ENCODE results near the gene ZNF284. TPM values are rescaled to one million over a fixed set of nuclear protein-coding genes. Genes with fewer than 3 reads are reported as not detected.

ZNF284 gene
- total and polyA plus RNA-seq, 2 donors (not counting 1 experiment from before 2014, with no cell fraction given) = 2.1 to 3.3 TPM

DNA sequence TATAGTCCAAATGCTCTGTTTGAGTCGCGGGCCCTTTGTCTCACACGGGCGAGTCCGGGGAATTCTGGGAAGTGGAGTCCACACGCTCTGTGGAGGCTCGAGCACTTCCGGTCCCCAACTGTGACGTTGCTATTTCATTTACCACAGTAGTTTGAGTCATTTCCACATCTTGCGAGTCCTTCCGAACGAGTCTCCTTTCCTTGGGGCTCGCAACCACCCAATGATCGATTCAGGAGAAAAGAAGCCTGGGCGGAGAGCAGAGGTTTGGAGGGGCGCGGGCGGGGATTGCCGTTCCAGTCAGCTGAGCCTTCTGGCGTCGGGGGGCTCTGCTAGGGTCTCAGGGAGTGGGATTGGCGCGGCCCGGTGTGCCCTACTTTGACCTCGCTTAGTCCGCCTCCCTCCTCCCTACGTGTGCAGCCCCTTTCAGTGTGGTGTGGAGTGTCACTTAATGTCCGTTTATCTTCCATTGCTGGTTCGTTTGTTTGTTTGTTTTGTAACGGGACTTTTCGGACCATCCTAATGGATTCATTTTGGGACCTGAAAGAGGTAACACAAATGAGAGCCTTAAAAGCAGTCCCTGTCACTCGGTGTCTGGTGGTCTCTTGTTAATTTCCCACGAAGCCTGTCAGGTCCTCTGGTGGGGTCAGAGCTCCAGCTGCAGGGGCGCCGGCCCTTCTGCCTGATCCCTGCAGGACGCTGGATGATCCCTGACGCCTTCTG, 46.6 kb upstream of the ZNF284 start, which contains the start of gene ZNF222:
Gene ZNF222 (plus strand): TSS at position 163 of the 720 bp plus-strand sequence. CDS start 58 bp downstream, at position 221.
- Histone ChIP-seq H3K4me2 (replicated peaks; ENCODE audit: low read depth, low read length, poor library complexity, severe bottlenecking) (peak within 1 kb of the TSS; percentile 96), H3K4me3 (ENCODE audit: control extremely low read depth in 1 of 5, extremely low read depth in 1 of 5, insufficient read depth in 1 of 5, low read depth in 2 of 5, low read length in 4 of 5) (peak within 1 kb of the TSS; percentile 72 to 98 (median 84)), H3K9ac (ENCODE audit: low read length) (peak within 1 kb of the TSS; percentile 95), H3K4me1 (ENCODE audit: control insufficient read depth in 2 of 2, insufficient read depth in 2 of 2, low read length in 2 of 2) (peaks cover 11 to 13% of the 10 kb centered on the region in 2 donors), H4K20me1 (ENCODE audit: control insufficient read depth, insufficient read depth, low read length, poor library complexity, severe bottlenecking) (no peaks in the 10 kb centered on the region), H3K79me2 (ENCODE audit: control insufficient read depth, insufficient read depth, low read length) (peaks cover 6% of the 10 kb centered on the region), H3K27me3 (replicated peaks in 1 of 4; ENCODE audit: control extremely low read depth in 1 of 4, control insufficient read depth in 3 of 4, insufficient read depth in 4 of 4, low read length in 3 of 4) (no peaks in the 10 kb centered on the region), H3K9me3 (ENCODE audit: control extremely low read depth in 1 of 3, control insufficient read depth in 2 of 3, insufficient read depth in 1 of 3, low read length in 2 of 3) (peaks cover 3 to 26% (median 13%) of the 10 kb centered on the region in 3 donors), H2AFZ (ENCODE audit: insufficient read depth, low read depth, low read length, poor library complexity, severe bottlenecking) (peak within 1 kb of the TSS; percentile 98), H3K27ac (ENCODE audit: low read length in 2 of 2) (peak within 1 kb of the TSS; percentile 38 to 66), H3K36me3 (replicated peaks in 1 of 2; ENCODE audit: control extremely low read depth in 1 of 2, control insufficient read depth in 1 of 2, extremely low read depth in 1 of 2, insufficient read depth in 2 of 2, low read length in 1 of 2) (peaks cover 20 to 36% of the 10 kb centered on the region in 2 experiments)
- intact Hi-C loops (cut with micrococcal nuclease) = loop anchor here (1.0 kb wide), 7 partner anchors 23 to 198 kb away; partner anchors contain the start of genes ZNF224, ZNF225, ZNF226 and ZNF230
- ChIA-PET POLR2A (interaction anchor here (0.8 kb wide), 1 partner anchor 22 kb away, joined by 3 read pairs; the partner anchor contains the start of gene ZNF230), CTCF (interaction anchor here (1.0 kb wide), 1 partner anchor 25 kb away, joined by 3 read pairs; no protein-coding TSS in a partner anchor)
- Mint-ChIP-seq H3K27ac (peak within 1 kb of the TSS; percentile 88), H3K9me3 (ENCODE audit: insufficient read depth) (peaks cover 10% of the 10 kb centered on the region), H3K4me3 (peak within 1 kb of the TSS; percentile 96), H3K27me3 (peaks cover 8% of the 10 kb centered on the region), H3K4me1 (peaks cover 19% of the 10 kb centered on the region)
- TF ChIP-seq EZH2 (IDR thresholded peaks at IDR 0.05; ENCODE audit: borderline replicate concordance, insufficient read depth, low read depth, low read length, poor library complexity, severe bottlenecking) = no peak
- TF ChIP-seq, protein P1, sequence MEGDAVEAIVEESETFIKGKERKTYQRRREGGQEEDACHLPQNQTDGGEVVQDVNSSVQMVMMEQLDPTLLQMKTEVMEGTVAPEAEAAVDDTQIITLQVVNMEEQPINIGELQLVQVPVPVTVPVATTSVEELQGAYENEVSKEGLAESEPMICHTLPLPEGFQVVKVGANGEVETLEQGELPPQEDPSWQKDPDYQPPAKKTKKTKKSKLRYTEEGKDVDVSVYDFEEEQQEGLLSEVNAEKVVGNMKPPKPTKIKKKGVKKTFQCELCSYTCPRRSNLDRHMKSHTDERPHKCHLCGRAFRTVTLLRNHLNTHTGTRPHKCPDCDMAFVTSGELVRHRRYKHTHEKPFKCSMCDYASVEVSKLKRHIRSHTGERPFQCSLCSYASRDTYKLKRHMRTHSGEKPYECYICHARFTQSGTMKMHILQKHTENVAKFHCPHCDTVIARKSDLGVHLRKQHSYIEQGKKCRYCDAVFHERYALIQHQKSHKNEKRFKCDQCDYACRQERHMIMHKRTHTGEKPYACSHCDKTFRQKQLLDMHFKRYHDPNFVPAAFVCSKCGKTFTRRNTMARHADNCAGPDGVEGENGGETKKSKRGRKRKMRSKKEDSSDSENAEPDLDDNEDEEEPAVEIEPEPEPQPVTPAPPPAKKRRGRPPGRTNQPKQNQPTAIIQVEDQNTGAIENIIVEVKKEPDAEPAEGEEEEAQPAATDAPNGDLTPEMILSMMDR (IDR thresholded peaks at IDR 0.05) = no peak
- DNase-seq = peak; percentile 83
- WGBS (ENCODE audit: insufficient coverage) = 9% methylated on average over 22 of the region's 37 CpGs
- peak; percentile 97 for ATAC-seq (ENCODE audit: low read depth)

DNA sequence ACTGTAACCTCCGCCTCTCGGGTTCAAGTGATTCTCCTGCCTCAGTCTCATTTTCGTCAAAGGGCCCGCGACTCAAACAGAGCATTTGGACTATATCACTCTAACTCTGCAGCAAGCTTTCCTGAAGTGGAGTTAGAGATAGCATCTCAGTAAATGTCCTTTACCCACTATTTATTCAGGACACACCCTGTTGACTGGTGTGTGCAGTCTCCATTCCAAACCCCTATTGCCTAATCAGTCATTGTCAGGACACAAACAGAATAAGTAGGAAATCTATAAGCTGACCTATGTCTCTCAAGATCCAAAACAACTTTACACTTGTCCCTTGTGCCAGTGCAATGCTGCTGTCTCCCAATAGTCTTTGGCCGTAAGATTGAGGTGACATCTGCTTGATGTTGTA, 45.3 kb upstream of the ZNF284 start:
- TF ChIP-seq, protein P1 (IDR thresholded peaks at IDR 0.05) = no peak
- TF ChIP-seq EZH2 (IDR thresholded peaks at IDR 0.05; ENCODE audit: borderline replicate concordance, insufficient read depth, low read depth, low read length, poor library complexity, severe bottlenecking) = no peak
- H3K27me3 Mint-ChIP-seq = peaks cover 3% of the 10 kb centered on the region
- no peak for ATAC-seq (ENCODE audit: low read depth)
- Histone ChIP-seq H3K36me3 (replicated peaks in 1 of 2; ENCODE audit: control extremely low read depth in 1 of 2, control insufficient read depth in 1 of 2, extremely low read depth in 1 of 2, insufficient read depth in 2 of 2, low read length in 1 of 2) (peaks cover 25 to 48% of the 10 kb centered on the region in 2 experiments), H3K79me2 (ENCODE audit: control insufficient read depth, insufficient read depth, low read length) (peaks cover 6% of the 10 kb centered on the region), H3K27me3 (replicated peaks in 1 of 4; ENCODE audit: control extremely low read depth in 1 of 4, control insufficient read depth in 3 of 4, insufficient read depth in 4 of 4, low read length in 3 of 4) (no peaks in the 10 kb centered on the region), H2AFZ (ENCODE audit: insufficient read depth, low read depth, low read length, poor library complexity, severe bottlenecking) (no peak overlapping the region), H3K27ac (ENCODE audit: low read length in 2 of 2) (no peak overlapping the region), H3K9me3 (ENCODE audit: control extremely low read depth in 1 of 3, control insufficient read depth in 2 of 3, insufficient read depth in 1 of 3, low read length in 2 of 3) (peaks cover 11 to 37% (median 19%) of the 10 kb centered on the region in 3 donors), H3K4me2 (replicated peaks; ENCODE audit: low read depth, low read length, poor library complexity, severe bottlenecking) (no peak overlapping the region), H3K4me3 (ENCODE audit: control extremely low read depth in 1 of 5, extremely low read depth in 1 of 5, insufficient read depth in 1 of 5, low read depth in 2 of 5, low read length in 4 of 5) (no peak overlapping the region), H3K4me1 (ENCODE audit: control insufficient read depth in 2 of 2, insufficient read depth in 2 of 2, low read length in 2 of 2) (peaks cover 11 to 13% of the 10 kb centered on the region in 2 donors), H4K20me1 (ENCODE audit: control insufficient read depth, insufficient read depth, low read length, poor library complexity, severe bottlenecking) (no peaks in the 10 kb centered on the region), H3K9ac (ENCODE audit: low read length) (no peak overlapping the region)
- ChIA-PET CTCF (no interaction called here), POLR2A (no interaction called here)
- peak overlapping the region; percentile 37 for H3K4me3 Mint-ChIP-seq
- 100% methylated on average over 2 of the region's 6 CpGs for WGBS (ENCODE audit: insufficient coverage)
- H3K27ac Mint-ChIP-seq = no peak overlapping the region
- intact Hi-C loops (cut with micrococcal nuclease) = no loop called here
- DNase-seq = no peak
- peaks cover 19% of the 10 kb centered on the region for H3K4me1 Mint-ChIP-seq
- peaks cover 10% of the 10 kb centered on the region for H3K9me3 Mint-ChIP-seq (ENCODE audit: insufficient read depth)
